Measurements from ENCODE around the gene RNF135.
"Not testable (repeated sequence)": the region's sequence is repeated elsewhere in the genome, so short reads cannot be mapped to it uniquely, and the experiment has no call there.

RNF135 gene

DNA sequence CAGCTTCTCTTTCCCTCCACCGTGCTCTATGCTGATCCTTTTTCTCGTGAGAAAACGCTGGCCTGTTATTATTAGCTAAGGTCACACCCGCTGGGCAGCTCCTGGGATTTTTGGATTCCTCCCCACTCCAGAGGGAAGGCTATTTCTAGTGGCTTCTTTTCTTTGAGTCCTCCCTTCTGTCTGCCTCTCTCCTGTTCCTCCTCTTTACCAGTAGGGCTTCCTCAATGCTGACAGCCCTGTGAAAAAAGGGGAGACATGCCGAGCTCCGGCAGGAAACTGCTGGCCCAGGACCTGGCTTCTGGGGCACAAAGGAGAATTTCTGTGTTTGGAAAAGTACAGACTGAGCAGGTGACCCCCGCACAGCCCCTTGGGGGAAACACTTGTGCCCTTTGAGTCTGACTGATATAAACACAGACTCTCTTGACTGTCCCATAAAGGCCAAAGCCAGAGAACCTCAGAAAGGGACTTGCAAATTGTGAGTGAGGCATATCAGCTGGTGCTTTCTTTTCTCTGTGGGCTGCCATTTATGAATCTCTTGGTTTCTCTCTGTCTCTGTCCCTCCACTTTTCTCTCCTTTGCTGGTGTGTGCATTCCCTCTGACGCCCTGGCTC, 14.0 kb upstream of the RNF135 start:
- no peak for DNase-seq

DNA sequence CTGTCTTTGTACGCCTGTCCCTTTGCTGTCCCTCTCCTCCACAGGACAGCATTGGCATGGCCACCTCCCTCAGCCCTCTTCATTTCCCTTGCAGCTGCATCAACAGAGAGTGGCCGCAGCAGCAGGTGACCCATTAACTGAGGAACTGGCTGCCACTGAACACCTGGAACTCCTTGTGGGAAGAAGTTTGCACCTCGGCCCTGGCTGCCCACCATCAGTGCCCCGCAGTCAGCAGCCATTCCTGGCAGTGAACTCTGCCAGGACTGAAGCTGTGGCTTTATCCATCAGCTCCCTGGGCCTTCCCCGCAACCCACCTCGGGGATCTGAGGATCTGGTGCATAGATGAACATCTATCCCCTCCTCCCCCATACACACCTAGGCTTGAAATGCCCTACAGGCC, 13.1 kb upstream of the RNF135 start:
- DNase-seq = no peak

DNA sequence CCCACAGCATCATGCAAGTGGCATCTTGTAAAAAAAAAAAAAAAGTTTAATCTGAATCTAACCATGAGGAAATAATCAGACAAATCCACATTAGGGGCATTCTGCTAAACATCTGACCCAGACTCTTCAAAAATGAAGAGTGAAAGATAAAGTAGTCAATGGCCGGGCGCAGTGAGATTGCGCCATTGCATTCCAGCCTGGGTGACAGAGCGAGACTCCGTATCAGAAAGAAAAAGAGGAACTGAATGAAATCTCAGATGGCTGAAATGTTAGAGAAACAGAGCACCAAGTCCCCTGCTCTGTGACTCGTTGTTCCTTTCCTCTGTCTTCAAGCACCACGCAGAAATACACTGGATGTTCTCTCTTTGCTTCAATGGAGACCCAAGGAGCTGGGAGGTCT, 12.7 kb upstream of the RNF135 start:
- peak; percentile 8 for DNase-seq

DNA sequence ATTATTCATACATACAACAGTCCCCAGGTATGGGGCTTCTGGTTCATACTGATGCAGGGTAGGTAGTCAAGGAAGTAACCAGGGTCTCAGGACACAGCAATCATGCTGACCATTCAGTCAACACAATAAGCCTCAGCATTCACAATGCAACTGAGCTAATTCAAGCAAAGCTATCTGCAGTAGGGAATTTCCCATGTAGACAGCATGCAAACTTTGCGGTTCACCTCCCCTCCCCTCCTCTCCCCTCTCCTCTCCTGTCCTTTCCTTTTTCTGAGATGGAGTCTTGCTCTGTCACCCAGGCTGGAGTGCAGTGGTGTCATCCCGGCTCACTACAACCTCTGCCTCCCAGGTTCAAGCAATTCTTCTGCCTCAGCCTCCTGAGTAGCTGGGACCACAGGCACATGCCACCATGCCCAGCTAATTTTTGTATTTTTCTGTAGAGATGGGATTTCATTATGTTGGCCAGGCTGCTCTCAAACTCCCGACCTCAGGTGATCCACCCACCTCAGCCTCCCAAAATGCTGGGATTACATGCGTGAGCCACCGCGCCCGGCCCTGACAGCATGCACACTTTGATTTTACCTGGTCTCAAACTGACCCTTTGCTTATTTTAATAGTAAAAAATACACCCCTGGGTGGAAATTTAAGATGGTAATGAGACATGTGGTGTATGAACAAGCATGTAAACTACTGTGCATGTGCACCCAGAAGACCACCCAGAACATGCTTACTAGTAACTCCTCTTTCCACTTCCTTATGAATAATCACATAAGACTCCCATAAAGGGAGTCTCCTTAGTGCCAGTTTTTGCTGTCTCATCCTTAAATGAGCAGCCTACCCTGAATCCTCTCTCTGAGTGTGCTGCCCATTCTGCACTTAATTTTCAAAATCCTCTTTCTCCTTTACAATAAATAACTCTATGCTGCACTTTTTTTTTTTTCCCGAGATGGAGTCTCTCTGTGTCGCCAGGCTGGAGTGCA, 9.3 kb upstream of the RNF135 start:
- DNase-seq = no peak

DNA sequence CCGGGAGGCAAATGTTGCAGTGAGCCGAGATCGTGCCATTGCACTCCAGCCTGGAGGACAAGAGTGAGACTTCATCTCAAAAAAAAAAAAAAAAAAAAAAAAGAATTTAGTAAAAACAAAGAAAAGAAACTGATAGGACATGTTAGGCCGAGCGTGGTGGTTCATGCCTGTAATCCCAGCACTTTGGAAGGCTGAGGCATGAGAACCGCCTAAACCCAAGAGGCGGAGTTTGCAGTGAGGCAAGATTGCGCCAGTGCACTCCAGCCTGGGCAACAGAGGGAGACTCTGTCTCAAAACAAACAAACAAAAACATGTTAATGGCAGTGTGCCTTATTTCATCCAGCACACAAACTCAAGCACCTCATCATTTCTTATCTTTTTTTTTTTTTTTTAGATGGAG, 6.5 kb upstream of the RNF135 start:
- not testable (repeated sequence) for DNase-seq

DNA sequence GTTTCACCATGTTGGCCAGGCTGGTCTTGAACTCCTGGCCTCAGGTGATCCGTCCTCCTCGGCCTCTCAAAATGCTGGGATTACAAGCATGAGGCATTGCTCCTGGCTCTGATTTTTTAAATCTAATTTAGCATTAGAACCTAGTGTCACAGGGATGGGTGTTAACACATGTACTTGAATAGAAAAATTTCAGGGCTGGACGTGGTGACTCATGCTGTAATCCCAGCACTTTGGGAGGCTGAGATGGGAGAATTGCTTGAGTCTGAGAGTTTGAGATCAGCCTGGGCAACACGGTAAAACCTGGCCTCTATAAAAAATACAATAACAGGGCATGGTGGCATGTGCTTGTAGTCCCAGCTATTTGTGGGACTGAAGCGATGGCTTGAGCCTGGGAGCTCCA, 6.0 kb upstream of the RNF135 start:
- DNase-seq = no peak

DNA sequence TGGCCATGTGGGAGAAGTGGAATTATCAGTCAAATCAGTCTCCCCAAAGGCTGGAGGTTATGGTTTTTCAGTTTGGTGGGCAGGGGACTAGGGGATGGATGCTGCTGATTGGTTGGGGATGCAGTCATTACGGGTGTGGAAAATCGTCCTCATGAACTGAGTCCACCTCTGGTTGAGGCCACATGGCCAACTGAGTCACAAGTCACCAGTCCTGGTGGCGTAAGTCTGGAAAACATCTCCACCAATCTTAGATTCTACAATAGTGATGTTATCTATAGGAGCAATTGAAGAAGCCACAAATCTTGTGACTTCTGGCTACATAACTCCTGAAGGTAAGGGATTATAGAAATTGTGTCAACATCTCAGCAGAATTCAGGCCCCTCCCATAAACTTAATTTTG, 5.2 kb upstream of the RNF135 start:
- no peak for DNase-seq

DNA sequence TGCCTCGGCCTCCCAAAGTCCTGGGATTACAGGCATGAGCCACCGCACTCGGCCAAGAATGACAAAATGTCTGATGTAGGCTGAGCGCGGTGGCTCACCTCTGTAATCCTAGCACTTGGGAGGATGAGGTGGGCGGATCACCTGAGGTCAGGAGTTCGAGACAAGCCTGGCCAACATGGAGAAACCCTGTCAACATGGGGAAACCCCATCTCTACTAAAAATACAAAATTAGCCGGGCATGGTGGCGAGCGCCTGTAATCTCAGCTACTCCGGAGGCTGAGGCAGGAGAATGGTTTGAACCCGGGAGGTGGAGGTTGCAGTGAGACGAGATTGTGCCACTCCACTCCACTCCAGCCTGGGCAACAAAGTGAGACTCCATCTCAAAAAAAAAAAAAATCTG, 2.9 kb upstream of the RNF135 start:
- peak; percentile 25 for DNase-seq

DNA sequence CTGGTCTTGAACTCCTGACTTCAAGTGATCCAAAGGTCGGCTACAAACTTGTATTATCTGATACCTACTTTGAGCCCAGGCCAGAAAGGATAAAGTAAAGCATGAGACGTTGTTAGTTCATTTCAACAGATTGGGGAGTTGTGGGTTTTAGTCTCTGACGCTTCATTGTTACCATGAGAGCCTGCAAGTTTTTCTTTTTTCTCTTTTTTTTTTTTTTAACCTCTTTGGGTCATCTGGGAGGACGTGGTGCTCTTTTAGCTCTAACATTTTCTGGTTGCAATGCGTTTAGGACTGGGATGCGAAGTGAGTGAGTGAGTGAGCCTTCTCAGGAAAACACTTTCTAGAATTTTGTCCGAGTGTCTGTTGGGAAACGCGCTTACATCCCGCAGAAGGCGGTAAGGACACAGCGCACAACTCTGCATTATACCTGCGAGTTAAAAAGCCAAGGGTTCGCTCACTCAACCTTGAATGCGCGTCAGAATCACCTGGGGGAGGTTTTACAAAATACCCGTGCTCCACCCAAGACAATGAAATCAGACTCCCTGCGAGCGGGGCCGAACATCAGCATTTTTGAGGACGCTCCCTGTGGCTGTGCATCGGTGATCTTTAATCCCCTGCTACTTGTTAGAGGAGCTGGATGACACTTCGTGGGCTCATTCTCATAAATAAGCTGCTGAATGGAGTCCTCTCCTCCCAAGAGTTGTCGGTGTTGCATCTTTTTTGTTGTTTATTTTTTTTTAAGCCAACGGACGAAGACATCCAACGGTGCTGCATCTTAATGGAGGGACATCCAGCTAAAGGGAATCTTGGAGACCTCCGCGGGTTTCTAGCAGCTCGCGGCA, 629 bp upstream of the RNF135 start:
- peak; percentile 53 for DNase-seq

DNA sequence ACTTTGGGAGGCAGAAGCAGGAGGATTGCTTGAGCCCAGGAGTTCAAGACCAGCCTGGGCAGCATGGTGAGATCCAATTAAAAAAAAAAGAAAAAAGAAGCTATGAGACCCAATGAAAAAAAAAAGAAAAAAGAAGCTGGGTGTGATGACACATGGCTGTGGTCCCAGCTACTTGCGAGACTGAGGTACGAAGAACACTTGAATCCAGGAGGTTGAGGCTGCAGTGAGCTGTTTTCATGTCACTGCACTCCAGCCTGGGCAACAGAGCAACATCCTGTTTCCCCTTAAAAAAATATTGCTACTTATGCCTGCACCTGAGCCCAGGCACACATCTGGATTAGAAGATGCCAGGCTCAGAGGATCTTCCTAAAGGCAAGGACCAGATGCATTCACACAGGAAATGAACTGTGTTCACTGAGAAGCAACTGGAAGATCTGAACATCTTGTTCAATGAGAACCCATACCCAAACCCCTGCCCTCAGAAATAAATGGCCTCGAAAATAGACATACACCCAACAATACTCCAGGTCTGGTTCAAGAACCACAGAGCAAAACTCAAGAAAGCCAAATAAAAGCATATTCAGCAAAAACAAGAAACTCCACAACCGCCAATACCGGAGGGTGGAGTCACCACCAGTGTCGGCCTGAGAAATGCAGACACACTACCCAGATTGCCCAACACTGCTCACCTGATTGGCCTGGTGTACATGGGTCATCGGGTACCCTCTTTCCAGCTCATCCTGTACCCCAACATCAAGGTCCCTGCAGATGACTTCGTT, 4.4 kb downstream of the RNF135 start:
- peak; percentile 41 for DNase-seq

DNA sequence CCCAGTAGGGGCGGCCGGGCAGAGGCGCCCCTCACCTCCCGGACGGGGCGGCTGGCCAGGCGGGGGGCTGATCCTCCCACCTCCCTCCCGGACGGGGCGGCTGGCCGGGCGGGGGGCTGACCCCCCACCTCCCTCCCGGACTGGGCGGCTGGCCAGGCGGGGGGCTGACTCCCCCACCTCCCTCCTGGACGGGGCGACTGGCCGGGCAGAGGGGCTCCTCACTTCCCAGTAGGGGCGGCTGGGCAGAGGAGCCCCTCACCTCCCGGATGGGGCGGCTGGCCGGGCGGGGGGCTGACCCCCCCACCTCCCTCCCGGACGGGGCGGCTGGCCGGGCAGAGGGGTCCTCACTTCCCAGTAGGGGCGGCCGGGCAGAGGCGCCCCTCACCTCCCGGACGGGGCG, 9.1 kb downstream of the RNF135 start:
- DNase-seq = peak; percentile 4

DNA sequence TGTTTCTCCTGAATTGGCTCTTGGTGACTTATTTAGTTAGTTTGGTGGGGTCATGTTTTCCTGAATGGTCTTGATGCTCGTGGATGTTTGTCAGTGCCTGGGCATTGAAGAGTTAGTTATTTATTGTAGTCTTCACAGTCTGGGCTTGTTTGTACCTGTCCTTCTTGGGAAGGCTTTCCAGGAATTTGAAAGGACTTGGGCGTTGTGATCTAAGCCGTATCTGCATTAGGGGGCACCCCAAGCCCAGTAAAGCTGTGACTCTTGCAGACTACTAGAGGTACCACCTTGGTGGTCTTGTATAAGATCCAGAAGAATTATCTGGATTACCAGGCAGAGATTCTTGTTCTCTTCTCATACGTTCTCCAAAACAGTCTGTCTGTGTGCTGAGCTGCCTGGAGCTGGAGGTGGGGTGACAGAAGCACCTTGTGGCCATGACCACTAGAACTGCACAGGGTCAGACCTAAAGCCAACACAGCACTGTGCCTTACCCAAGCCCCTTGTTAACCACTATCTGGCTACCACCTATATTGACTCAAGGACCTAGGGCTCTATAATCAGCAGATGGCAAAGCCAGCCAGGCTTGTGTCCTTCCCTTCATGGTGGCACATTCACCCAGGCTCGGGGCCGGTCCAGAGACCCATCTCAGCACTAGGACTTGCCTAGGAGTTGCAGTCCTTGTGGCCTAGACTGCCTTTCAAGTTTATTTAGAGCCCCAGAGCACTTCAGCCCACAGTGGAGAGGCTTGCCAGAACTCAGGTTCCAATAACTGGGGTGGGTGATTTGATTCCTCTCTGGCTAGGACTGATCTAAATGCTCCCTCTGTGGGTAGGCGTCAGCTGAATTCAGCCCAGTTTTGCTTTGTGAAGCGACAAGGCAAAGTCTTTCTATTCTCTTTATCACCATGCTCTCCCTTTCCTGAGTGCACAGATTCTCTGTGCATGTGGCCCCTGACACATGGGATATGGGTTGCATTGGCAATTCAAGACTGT, 11.0 kb downstream of the RNF135 start:
- peak; percentile 48 for DNase-seq

DNA sequence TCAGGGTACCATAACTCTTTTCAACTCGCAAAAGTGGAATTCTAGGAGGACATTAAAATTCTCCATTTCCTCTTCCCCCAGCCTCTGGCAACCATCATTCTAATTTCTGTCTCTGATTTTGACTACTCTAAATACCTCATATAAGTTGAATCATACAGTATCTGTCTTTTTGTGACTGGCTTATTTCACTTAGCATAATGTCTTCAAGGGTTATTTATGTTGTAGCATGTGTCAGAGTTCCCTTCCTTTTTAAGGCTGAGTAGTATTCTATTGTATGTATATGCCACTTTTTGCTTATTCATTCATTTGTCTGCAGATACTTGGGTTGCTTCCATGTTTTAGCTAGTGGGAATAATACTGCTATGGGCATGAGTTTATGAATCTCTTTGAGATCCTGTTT, 12.0 kb downstream of the RNF135 start:
- DNase-seq = no peak

DNA sequence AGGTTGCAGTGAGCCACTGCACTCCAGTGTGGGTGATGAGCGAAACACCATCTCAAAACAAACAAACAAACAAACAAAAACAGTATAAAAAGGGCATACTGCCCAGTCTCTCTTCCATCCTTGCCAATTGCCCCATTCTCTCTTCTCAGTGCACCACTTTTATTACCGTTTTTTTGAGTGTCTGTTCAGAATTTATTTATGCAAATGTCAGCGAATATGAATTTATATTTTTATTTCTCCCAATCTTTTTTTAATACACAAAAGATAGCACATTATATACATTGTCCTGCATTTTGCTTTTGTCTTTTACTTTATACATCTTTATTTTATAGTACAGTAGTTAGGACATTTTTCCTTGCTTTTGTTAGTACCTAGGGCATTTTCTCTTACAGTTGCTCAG, 19.6 kb downstream of the RNF135 start:
- no peak for DNase-seq

DNA sequence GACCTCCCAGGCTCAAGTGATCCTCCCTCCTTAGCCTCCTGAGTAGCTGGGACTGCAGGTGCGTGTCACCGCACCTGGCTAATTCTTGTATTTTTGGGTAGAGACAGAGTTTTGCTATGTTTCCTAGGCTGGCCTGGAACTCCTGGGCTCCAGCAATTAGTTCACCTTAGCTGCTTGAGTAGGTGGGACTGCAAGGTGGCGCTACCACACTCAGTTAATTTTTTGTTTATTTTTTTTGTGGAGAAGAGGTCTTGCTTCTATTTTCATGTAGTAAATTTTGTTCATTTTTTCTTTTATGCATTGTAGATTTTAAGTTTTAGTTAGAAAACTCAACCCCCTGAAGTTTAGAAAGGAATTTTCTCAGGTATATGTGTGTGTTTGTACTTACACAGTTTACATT, 21.7 kb downstream of the RNF135 start:
- no peak for DNase-seq

DNA sequence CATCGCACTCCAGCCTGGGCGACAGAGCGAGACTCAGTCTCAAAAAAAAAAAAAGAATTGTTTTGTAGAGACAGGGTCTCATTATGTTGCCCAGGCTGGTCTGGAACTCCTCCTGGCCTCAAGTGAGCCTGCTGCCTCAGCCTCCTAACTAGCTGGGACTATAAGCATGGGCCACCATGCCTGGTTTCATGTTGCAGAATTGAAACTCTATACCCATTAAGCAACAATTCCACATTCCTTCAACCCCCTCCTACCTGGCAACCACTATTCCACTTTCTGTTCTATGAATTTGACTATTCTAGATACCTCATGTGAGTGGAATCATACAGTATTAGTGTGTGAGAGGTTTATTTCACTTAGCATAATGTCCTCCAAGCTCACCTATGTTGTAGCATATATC, 24.5 kb downstream of the RNF135 start:
- DNase-seq = no peak

DNA sequence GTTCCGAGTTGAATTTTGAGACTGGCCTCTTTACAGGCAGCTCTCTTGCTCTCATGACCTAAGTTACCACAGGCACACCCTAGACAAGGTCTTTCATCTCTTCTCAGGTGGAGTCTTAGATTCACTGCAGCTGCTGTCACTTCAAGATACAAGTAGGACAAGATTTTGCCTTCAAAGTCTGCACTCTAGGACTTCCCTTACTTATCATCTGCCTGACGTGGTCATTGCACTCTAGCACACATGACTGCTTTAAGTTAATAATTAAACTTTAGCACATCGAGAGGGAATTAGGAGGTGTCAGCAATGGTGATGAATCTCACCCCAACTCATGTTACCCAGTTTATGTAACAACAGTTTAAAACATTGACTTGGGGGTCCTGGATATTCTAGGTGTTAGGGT, 25.6 kb downstream of the RNF135 start:
- DNase-seq = no peak

DNA sequence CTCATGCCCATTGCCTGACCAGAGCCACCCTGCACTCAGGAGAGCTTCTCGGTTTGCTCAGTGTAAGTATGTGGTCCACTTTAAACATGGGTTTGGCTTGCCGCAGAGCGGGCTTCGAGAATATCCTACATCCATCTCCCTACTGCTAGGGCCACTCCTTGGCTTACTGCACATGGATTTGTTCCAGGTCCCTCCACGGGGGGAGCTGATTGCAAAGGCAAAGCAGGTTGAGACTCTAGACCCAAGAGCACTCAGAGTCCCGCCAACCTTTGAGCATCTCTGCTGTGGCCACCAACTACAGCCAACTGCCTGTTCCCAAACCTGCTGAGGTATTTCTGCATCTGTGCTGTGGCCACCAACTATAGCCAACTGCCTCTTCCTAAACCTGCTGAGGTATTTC, 26.4 kb downstream of the RNF135 start:
- DNase-seq = no peak

DNA sequence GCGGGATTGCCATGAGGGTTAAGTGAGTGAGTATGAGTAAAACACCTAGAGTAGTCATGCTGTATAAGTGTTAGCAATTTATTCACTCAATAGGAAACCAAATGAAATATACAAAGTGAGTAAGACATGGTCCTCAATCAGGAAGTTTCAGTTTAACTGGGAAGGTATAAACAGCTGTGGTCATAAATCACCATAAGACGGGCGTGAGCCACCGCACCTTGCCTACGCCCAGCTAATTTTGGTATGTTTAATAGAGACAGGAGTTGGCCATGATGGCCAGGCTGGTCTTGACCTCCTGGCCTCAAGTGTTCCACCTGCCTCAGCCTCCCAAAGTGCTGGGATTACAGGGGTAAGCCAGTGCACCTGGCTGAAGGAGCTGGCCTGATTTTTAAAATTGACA, 27.0 kb downstream of the RNF135 start:
- no peak for DNase-seq

DNA sequence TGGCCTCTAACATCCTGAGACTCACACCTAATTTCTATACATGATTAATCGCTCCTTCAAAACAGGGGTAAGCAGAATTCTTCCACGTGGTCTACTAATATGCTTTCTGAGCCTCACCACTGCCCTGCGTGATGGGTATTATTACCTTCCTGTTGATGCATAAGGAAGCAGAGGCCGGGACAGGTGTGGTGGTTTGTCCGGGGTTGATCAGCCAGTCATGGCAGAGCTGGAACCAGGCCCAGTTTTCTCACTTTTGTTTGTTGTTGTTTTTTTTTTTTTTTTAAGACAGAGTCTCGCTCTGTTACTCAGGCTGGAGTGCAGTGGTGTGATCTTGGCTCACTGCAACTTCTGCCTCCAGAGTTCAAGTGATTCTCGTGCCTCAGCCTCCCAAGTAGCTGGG, 31.2 kb downstream of the RNF135 start:
- no peak for DNase-seq

DNA sequence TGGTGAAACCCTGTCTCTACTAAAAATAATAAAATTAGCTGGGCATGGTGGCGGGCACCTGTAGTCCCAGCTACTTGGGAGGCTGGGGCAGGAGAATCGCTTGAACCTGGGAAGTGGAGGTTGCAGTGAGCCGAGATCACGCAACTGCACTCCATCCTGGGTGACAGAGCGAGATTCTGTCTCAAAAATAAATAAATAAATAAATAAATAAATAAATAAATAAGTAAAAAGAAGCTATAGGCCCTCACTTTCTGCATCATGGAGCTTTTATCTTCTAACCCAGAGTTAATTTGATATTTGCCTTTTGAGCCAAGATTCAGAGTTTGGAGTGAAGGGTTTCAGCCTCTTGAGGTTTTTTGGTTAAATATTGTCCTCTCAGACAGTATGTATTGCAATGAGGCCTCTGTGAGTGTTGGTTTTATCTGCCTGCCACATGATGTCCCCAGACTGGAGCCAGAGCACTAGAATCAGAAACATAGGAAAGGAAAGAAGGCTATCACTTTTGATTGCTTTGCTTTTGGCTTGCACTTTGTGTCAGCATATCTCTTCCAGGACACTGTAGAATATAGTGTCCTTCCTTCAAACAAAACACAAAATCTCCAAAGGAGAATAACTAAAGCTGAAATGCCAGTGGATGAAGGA, 32.5 kb downstream of the RNF135 start:
- DNase-seq = no peak
